GM23248 (cell line): ENCODE data around the gene ZNF195.

Experiments used
- EZH2 ChIP-seq: fragments of 200-600 bp; sonication (generic); IDR thresholded peaks from 2 replicates; pipeline ENCODE4 v1.6.1; 2018; ENCODE audit warnings: antibody characterized with exemption, mild to moderate bottlenecking; ENCODE audit not compliant: insufficient read depth, poor library complexity, severe bottlenecking
- EZH2phosphoT487 ChIP-seq: fragments of 200-600 bp; sonication (generic); IDR thresholded peaks from 2 replicates; pipeline ENCODE4 v1.6.1; 2018; ENCODE audit warnings: antibody characterized with exemption, moderate library complexity, mild to moderate bottlenecking, low read depth; ENCODE audit not compliant: insufficient read depth

GRCh38 chr11:3344327-3345174 is 34.4 kb downstream of the ZNF195 start:
- TF ChIP-seq EZH2 (no peak), EZH2phosphoT487 (no peak)
